ENCODE results near the gene PDE4D.

Gene PDE4D

GRCh38 chr5:59716966-59717500 lies 176.5 kb downstream of the PDE4D start:
- peaks cover 0 to 3% of the 10 kb centered on the region in 2 donors for H3K4me1 ChIP-seq (ENCODE audit: control insufficient read depth in 1 of 2, insufficient read depth in 2 of 2, low read length in 2 of 2)
- no peaks in the 10 kb centered on the region for H3K9me3 ChIP-seq (ENCODE audit: control insufficient read depth in 1 of 2, low read length in 2 of 2)
- H3K27ac ChIP-seq (ENCODE audit: low read length), result no peak overlapping the region
- no peaks in the 10 kb centered on the region for H3K27me3 ChIP-seq (ENCODE audit: low read depth, low read length)
- H3K36me3 ChIP-seq (ENCODE audit: control insufficient read depth in 1 of 2, insufficient read depth in 2 of 2, low read length in 2 of 2), result no peaks in the 10 kb centered on the region
- no peak overlapping the region for H3K4me3 ChIP-seq (ENCODE audit: low read depth in 1 of 2, low read length in 2 of 2)

DNA sequence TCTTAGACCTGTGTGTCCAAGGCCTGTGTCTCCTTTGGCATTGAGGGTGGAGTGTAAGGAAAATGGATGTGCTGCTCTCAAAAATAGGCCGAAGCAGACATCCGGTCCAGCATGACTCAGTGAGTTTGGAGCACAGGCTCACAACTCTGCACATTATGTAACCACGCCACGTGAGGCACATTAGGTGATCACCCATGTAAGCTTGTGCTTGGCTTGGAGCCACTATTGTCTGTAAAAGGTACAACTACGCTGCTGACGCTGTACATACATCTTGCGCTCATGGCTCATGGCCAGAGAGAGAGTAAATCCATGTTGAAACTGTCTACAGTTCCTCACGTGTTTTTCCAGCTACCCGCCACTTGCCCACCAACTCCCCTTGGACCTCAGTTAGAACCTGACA lies 177.5 kb downstream of the PDE4D start:
- Histone ChIP-seq H3K4me1 (ENCODE audit: control insufficient read depth in 1 of 2, insufficient read depth in 2 of 2, low read length in 2 of 2) (peaks cover 0 to 3% of the 10 kb centered on the region in 2 donors), H3K27ac (ENCODE audit: low read length) (no peak overlapping the region), H3K27me3 (ENCODE audit: low read depth, low read length) (no peaks in the 10 kb centered on the region), H3K36me3 (ENCODE audit: control insufficient read depth in 1 of 2, insufficient read depth in 2 of 2, low read length in 2 of 2) (no peaks in the 10 kb centered on the region), H3K9me3 (ENCODE audit: control insufficient read depth in 1 of 2, low read length in 2 of 2) (no peaks in the 10 kb centered on the region), H3K4me3 (ENCODE audit: low read depth in 1 of 2, low read length in 2 of 2) (no peak overlapping the region)

- peaks cover under 1 to 11% of the 10 kb centered on the region in 2 donors for H3K4me1 ChIP-seq (ENCODE audit: control insufficient read depth in 1 of 2, insufficient read depth in 2 of 2, low read length in 2 of 2)
- no peak overlapping the region for H3K27ac ChIP-seq (ENCODE audit: low read length)
- no peak overlapping the region for H3K4me3 ChIP-seq (ENCODE audit: low read depth in 1 of 2, low read length in 2 of 2)
- no peaks in the 10 kb centered on the region for H3K36me3 ChIP-seq (ENCODE audit: control insufficient read depth in 1 of 2, insufficient read depth in 2 of 2, low read length in 2 of 2)
- no peaks in the 10 kb centered on the region for H3K9me3 ChIP-seq (ENCODE audit: control insufficient read depth in 1 of 2, low read length in 2 of 2)
- H3K27me3 ChIP-seq (ENCODE audit: low read depth, low read length), result no peaks in the 10 kb centered on the region
Measured at GRCh38 chr5:59715228-59715627, 178.3 kb downstream of the PDE4D start.

DNA sequence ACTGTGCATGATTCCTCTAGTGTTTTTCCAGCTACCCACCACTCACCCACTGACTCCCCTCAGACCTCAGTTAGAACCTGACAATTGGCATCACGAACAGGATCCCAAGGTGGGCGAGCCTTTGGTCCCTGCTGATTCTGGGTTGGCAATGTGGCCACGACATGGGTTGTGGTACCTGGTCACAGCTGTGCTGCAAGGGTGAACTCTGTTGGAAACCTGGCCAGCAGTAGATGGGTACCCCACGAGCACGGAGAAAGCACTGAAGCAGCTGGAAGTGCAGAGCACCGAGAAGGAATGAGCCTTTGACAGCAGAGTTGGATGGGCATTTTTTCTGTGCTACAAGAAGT lies 180.1 kb downstream of the PDE4D start:
- no peaks in the 10 kb centered on the region for H3K36me3 ChIP-seq (ENCODE audit: control insufficient read depth in 1 of 2, insufficient read depth in 2 of 2, low read length in 2 of 2)
- H3K4me3 ChIP-seq (ENCODE audit: low read depth in 1 of 2, low read length in 2 of 2), result no peak overlapping the region
- no peaks in the 10 kb centered on the region for H3K27me3 ChIP-seq (ENCODE audit: low read depth, low read length)
- H3K27ac ChIP-seq (ENCODE audit: low read length), result no peak overlapping the region
- no peaks in the 10 kb centered on the region for H3K9me3 ChIP-seq (ENCODE audit: control insufficient read depth in 1 of 2, low read length in 2 of 2)
- H3K4me1 ChIP-seq (ENCODE audit: control insufficient read depth in 1 of 2, insufficient read depth in 2 of 2, low read length in 2 of 2), result peaks cover 8 to 22% of the 10 kb centered on the region in 2 donors

GRCh38 chr5:59712836-59713497 lies 180.6 kb downstream of the PDE4D start:
- Histone ChIP-seq H3K27ac (ENCODE audit: low read length) (no peak overlapping the region), H3K36me3 (ENCODE audit: control insufficient read depth in 1 of 2, insufficient read depth in 2 of 2, low read length in 2 of 2) (no peaks in the 10 kb centered on the region), H3K9me3 (ENCODE audit: control insufficient read depth in 1 of 2, low read length in 2 of 2) (no peaks in the 10 kb centered on the region), H3K4me3 (ENCODE audit: low read depth in 1 of 2, low read length in 2 of 2) (no peak overlapping the region), H3K4me1 (ENCODE audit: control insufficient read depth in 1 of 2, insufficient read depth in 2 of 2, low read length in 2 of 2) (peaks cover 8 to 22% of the 10 kb centered on the region in 2 donors), H3K27me3 (ENCODE audit: low read depth, low read length) (no peaks in the 10 kb centered on the region)

- Histone ChIP-seq H3K27ac (ENCODE audit: low read length) (no peak overlapping the region), H3K27me3 (ENCODE audit: low read depth, low read length) (no peaks in the 10 kb centered on the region), H3K9me3 (ENCODE audit: control insufficient read depth in 1 of 2, low read length in 2 of 2) (no peaks in the 10 kb centered on the region), H3K4me1 (ENCODE audit: control insufficient read depth in 1 of 2, insufficient read depth in 2 of 2, low read length in 2 of 2) (peaks cover 8 to 19% of the 10 kb centered on the region in 2 donors), H3K36me3 (ENCODE audit: control insufficient read depth in 1 of 2, insufficient read depth in 2 of 2, low read length in 2 of 2) (no peaks in the 10 kb centered on the region), H3K4me3 (ENCODE audit: low read depth in 1 of 2, low read length in 2 of 2) (no peak overlapping the region)
Measured at GRCh38 chr5:59711310-59711709, 182.2 kb downstream of the PDE4D start.

GRCh38 chr5:59709846-59710245 lies 183.7 kb downstream of the PDE4D start:
- H3K27ac ChIP-seq (ENCODE audit: low read length), result no peak overlapping the region

GRCh38 chr5:59709346-59709821 lies 184.1 kb downstream of the PDE4D start:
- Histone ChIP-seq H3K36me3 (ENCODE audit: control insufficient read depth in 1 of 2, insufficient read depth in 2 of 2, low read length in 2 of 2) (no peaks in the 10 kb centered on the region), H3K4me3 (ENCODE audit: low read depth in 1 of 2, low read length in 2 of 2) (no peak overlapping the region), H3K4me1 (ENCODE audit: control insufficient read depth in 1 of 2, insufficient read depth in 2 of 2, low read length in 2 of 2) (peaks cover 8 to 19% of the 10 kb centered on the region in 2 donors), H3K27me3 (ENCODE audit: low read depth, low read length) (no peaks in the 10 kb centered on the region), H3K9me3 (ENCODE audit: control insufficient read depth in 1 of 2, low read length in 2 of 2) (no peaks in the 10 kb centered on the region), H3K27ac (ENCODE audit: low read length) (no peak overlapping the region)

More at GRCh38 chr5:59709846-59710245, 183.7 kb downstream of the PDE4D start:
- Histone ChIP-seq H3K4me1 (ENCODE audit: control insufficient read depth in 1 of 2, insufficient read depth in 2 of 2, low read length in 2 of 2) (peaks cover 8 to 19% of the 10 kb centered on the region in 2 donors), H3K4me3 (ENCODE audit: low read depth in 1 of 2, low read length in 2 of 2) (no peak overlapping the region), H3K9me3 (ENCODE audit: control insufficient read depth in 1 of 2, low read length in 2 of 2) (no peaks in the 10 kb centered on the region), H3K36me3 (ENCODE audit: control insufficient read depth in 1 of 2, insufficient read depth in 2 of 2, low read length in 2 of 2) (no peaks in the 10 kb centered on the region), H3K27me3 (ENCODE audit: low read depth, low read length) (no peaks in the 10 kb centered on the region)

GRCh38 chr5:59704936-59705335 lies 188.6 kb downstream of the PDE4D start:
- no peak overlapping the region for H3K27ac ChIP-seq (ENCODE audit: low read length)
- H3K4me1 ChIP-seq (ENCODE audit: control insufficient read depth in 1 of 2, insufficient read depth in 2 of 2, low read length in 2 of 2), result peaks cover 5 to 8% of the 10 kb centered on the region in 2 donors
- H3K36me3 ChIP-seq (ENCODE audit: control insufficient read depth in 1 of 2, insufficient read depth in 2 of 2, low read length in 2 of 2), result no peaks in the 10 kb centered on the region
- no peaks in the 10 kb centered on the region for H3K9me3 ChIP-seq (ENCODE audit: control insufficient read depth in 1 of 2, low read length in 2 of 2)
- no peak overlapping the region for H3K4me3 ChIP-seq (ENCODE audit: low read depth in 1 of 2, low read length in 2 of 2)
- no peaks in the 10 kb centered on the region for H3K27me3 ChIP-seq (ENCODE audit: low read depth, low read length)

DNA sequence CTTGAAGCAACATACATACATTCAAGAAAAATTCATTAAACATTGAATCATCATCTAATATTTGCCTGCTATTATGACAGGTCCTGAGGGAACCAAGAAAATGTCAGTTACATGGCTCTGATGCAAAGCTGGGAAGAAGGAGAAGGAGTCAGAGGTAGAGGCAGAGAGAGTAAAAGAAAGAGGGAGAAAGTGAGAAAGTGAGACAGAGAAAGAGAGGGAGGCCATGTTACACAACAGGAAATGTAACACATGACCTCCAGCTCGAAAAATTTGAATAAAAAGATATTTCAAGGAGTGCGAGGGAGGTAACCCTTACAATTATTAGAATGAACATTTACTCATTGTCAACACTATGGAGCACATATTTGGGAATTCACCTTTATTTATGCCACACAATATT lies 189.7 kb downstream of the PDE4D start:
- H3K27me3 ChIP-seq (ENCODE audit: low read depth, low read length), result no peaks in the 10 kb centered on the region
- H3K36me3 ChIP-seq (ENCODE audit: control insufficient read depth in 1 of 2, insufficient read depth in 2 of 2, low read length in 2 of 2), result no peaks in the 10 kb centered on the region
- H3K4me3 ChIP-seq (ENCODE audit: low read depth in 1 of 2, low read length in 2 of 2), result no peak overlapping the region
- H3K4me1 ChIP-seq (ENCODE audit: control insufficient read depth in 1 of 2, insufficient read depth in 2 of 2, low read length in 2 of 2), result no peaks in the 10 kb centered on the region
- no peak overlapping the region for H3K27ac ChIP-seq (ENCODE audit: low read length)
- H3K9me3 ChIP-seq (ENCODE audit: control insufficient read depth in 1 of 2, low read length in 2 of 2), result no peaks in the 10 kb centered on the region

DNA sequence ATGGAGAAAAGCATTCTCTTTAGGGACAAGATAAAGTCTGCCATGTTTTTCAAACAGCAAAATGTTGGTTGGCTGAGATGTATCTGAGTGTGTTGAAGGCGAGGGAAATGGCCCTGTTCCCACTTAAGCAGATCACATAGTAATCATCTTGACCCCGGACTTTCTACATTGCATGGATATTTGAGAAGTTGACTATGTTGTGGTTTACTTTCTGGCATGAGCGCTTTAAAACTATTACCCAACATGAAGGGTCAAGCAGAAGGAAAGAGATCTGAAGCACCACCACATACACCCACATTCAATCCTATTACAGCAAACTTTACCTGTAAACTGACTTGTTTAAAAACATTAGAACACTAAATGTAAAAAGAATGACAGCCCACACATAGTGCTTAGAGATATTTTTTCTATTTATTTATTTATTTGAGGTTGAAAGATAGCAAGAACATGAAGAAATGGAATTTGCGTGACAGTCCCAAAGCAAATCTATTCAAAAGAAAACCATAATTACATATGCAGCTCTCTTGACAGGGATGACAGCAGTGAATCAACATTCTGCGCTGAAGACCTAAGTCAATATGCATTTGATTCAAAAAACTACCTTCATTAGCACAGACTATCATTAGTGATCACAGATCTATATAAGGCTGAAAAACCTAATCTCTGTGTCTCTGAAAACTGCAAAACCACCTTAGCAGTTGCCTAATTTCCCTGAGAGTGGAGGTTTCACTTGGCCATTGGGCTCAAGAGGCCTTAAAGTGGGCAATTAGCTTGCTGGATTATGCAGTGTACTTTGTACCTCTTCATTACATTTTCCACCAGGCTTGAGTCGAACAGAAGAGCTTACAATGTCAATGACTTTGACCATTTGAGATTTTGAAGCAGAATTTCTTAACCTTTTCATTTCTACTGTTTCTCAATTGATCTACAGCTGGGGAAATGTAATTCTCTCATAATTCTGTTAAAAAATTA lies 195.0 kb downstream of the PDE4D start:
- Histone ChIP-seq H3K9me3 (ENCODE audit: control insufficient read depth in 1 of 2, low read length in 2 of 2) (no peaks in the 10 kb centered on the region), H3K4me1 (ENCODE audit: control insufficient read depth in 1 of 2, insufficient read depth in 2 of 2, low read length in 2 of 2) (no peaks in the 10 kb centered on the region), H3K27me3 (ENCODE audit: low read depth, low read length) (no peaks in the 10 kb centered on the region), H3K36me3 (ENCODE audit: control insufficient read depth in 1 of 2, insufficient read depth in 2 of 2, low read length in 2 of 2) (no peaks in the 10 kb centered on the region), H3K4me3 (ENCODE audit: low read depth in 1 of 2, low read length in 2 of 2) (no peak overlapping the region), H3K27ac (ENCODE audit: low read length) (no peak overlapping the region)
